Naive thymus-derived CD4-positive, alpha-beta T cell (primary cell): ENCODE results near the gene NDC80. TPM values are rescaled to one million over a fixed set of nuclear protein-coding genes. Genes with fewer than 3 reads are reported as not detected.

Experiments
- ATAC-seq: fragments of 150-1000 bp; cut with Tn5 transposase; 2 replicates; pipeline ENCODE4 v1.10.0; 2021; ENCODE audit warnings: mild to moderate bottlenecking, moderate library complexity
- CTCF ChIA-PET: fragments of 350-600 bp; sonication (Branson Sonifier 250); formaldehyde crosslinking; loops from one replicate; lab custom pipeline; 2021; ENCODE audit warnings: antibody characterized with exemption; lab: Charles Lee
- POLR2A ChIA-PET: fragments of 350-600 bp; sonication (Branson Sonifier 250); formaldehyde crosslinking; loops from one replicate; lab custom pipeline; 2021; ENCODE audit warnings: antibody characterized with exemption, inconsistent platforms; lab: Charles Lee
- DNase-seq, 9 donors: peaks; one replicate each; pipeline versions ENCODE4 v3.0.0 to v3.0.0-alpha.2; 2020 to 2022; ENCODE audit warnings: mixed read lengths in 1 of 9
- H3K27ac ChIP-seq: one replicate; pipeline ENCODE4 v1.7.0; 2013; ENCODE audit warnings: mild to moderate bottlenecking, low read depth, low read length, moderate library complexity
- H3K27me3 ChIP-seq, 2 donors: one replicate each; pipeline ENCODE4 v1.7.0; 2013; ENCODE audit warnings: low read length in 2 of 2, mild to moderate bottlenecking in 2 of 2, moderate library complexity in 2 of 2; ENCODE audit not compliant: control insufficient read depth in 2 of 2, insufficient read depth in 2 of 2
- H3K36me3 ChIP-seq, 3 experiments: 1 replicate in 2 of 3; 2 replicates in 1 of 3; pipeline ENCODE4 v1.7.0; 2013; ENCODE audit warnings: low read length in 3 of 3, mild to moderate bottlenecking in 3 of 3, moderate library complexity in 1 of 3; ENCODE audit not compliant: insufficient read depth in 3 of 3, control insufficient read depth in 2 of 3
- H3K4me1 ChIP-seq, 2 donors: one replicate each; pipeline ENCODE4 v1.7.0; 2013; ENCODE audit warnings: low read length in 2 of 2, mild to moderate bottlenecking in 2 of 2, moderate library complexity in 1 of 2; ENCODE audit not compliant: control insufficient read depth in 2 of 2, insufficient read depth in 2 of 2
- H3K4me3 ChIP-seq: 2 replicates; pipeline ENCODE4 v1.7.0; 2013; ENCODE audit warnings: mild to moderate bottlenecking, low read length
- H3K9me3 ChIP-seq, 3 experiments: 1 replicate in 2 of 3; 2 replicates in 1 of 3; pipeline ENCODE4 v1.7.0; 2013; ENCODE audit warnings: low read length in 3 of 3; ENCODE audit not compliant: control insufficient read depth in 2 of 3
- H3K27ac Mint-ChIP-seq, 9 donors: one replicate each; pipeline ENCODE4 v1.8.0; 2020 to 2022; ENCODE audit warnings: mixed read lengths in 9 of 9, mild to moderate bottlenecking in 8 of 9, moderate library complexity in 5 of 9, inconsistent platforms in 2 of 9
- H3K27me3 Mint-ChIP-seq, 5 donors: one replicate each; pipeline ENCODE4 v1.8.0; 2021 to 2022; ENCODE audit warnings: mixed read lengths in 5 of 5, mild to moderate bottlenecking in 1 of 5
- H3K36me3 Mint-ChIP-seq, 5 donors: one replicate each; pipeline ENCODE4 v1.8.0; 2020 to 2022; ENCODE audit warnings: mixed read lengths in 5 of 5, mild to moderate bottlenecking in 3 of 5, inconsistent platforms in 1 of 5
- H3K4me1 Mint-ChIP-seq, 7 donors: one replicate each; pipeline ENCODE4 v1.8.0; 2020 to 2022; ENCODE audit warnings: mixed read lengths in 7 of 7, mild to moderate bottlenecking in 3 of 7, inconsistent platforms in 1 of 7
- H3K4me3 Mint-ChIP-seq, 10 donors: one replicate each; pipeline ENCODE4 v1.8.0; 2020 to 2022; ENCODE audit warnings: mild to moderate bottlenecking in 10 of 10, mixed read lengths in 10 of 10, moderate library complexity in 6 of 10, inconsistent platforms in 2 of 10
- H3K9me3 Mint-ChIP-seq, 11 donors: one replicate each; pipeline ENCODE4 v1.8.0; 2020 to 2022; ENCODE audit warnings: mixed read lengths in 11 of 11, mild to moderate bottlenecking in 4 of 11, inconsistent platforms in 1 of 11, moderate library complexity in 1 of 11
- intact Hi-C, 2 donors: fragments of 100-400 bp; cut with micrococcal nuclease; formaldehyde crosslinking; loops; one replicate each; pipeline ENCODE4 v1.15.1; 2023
- polyA plus RNA-seq, 2 donors: library from polyadenylated mRNA; unstranded; fragments of 300-500 nt; fragmentation: Illumina TruSeq; gene quantifications; one replicate each; pipeline ENCODE4 v1.2.3, GENCODE V29; 2021
- total RNA-seq, 6 experiments: library from RNA in 5 of 6; stranded (reverse) in 5 of 6; gene quantifications; 1 replicate in 5 of 6; 2 replicates in 1 of 6; pipeline ENCODE4 v1.2.3 and lab custom pipeline; 2021 to 2026

Gene NDC80
- total and polyA plus RNA-seq, 7 experiments from 2014 or later = 1.3 to 53.6 (median 2.5) TPM

- POLR2A ChIA-PET = interaction anchor here (1.2 to 10.9 kb wide), 11 partner anchors 12 to 67 kb away, joined by 4 to 142 read pairs (median 16); partner anchors contain the start of genes METTL4, NDC80 and SMCHD1
- H3K4me1 ChIP-seq = peaks cover 31 to 52% of the 10 kb centered on the region in 2 donors
- DNase-seq (peak in 2 of 9 donors; percentile 5 to 18), ATAC-seq (peak; percentile 18)
- H3K9me3 ChIP-seq = no peaks in the 10 kb centered on the region
- Mint-ChIP-seq H3K36me3 (peaks cover 0 to 47% (median 0%) of the 10 kb centered on the region in 5 donors), H3K27ac (peak overlapping the region; percentile 69 to 96 (median 92)), H3K4me3 (peak overlapping the region; percentile 65 to 93 (median 77)), H3K27me3 (no peaks in the 10 kb centered on the region), H3K4me1 (peaks cover 12 to 73% (median 59%) of the 10 kb centered on the region in 7 donors), H3K9me3 (no peaks in the 10 kb centered on the region)
- CTCF ChIA-PET = interaction anchor here (1.8 to 3.0 kb wide), 2 partner anchors 16 to 46 kb away, joined by 9 to 11 read pairs; no protein-coding TSS in a partner anchor
- no peaks in the 10 kb centered on the region for H3K27me3 ChIP-seq
- no peaks in the 10 kb centered on the region for H3K36me3 ChIP-seq
- H3K4me3 ChIP-seq = peak overlapping the region; percentile 44
- intact Hi-C loops = loop anchor here (1.0 to 2.0 kb wide), 5 partner anchors 8 to 66 kb away; no protein-coding TSS in a partner anchor
- H3K27ac ChIP-seq = peak overlapping the region; percentile 78
These were observed 18.9 kb downstream of the NDC80 start for GRCh38 chr18:2590303-2590702.

- Mint-ChIP-seq H3K36me3 (peaks cover 0 to 37% (median 0%) of the 10 kb centered on the region in 5 donors), H3K27me3 (no peaks in the 10 kb centered on the region), H3K4me1 (peaks cover 20 to 69% (median 59%) of the 10 kb centered on the region in 7 donors), H3K27ac (peak overlapping the region; percentile 36 to 83 (median 57)), H3K4me3 (peak overlapping the region in 9 of 10 donors; percentile 0 to 50 (median 25)), H3K9me3 (peaks cover 0 to 5% (median 3%) of the 10 kb centered on the region in 11 donors)
- DNase-seq (peak in 6 of 9 donors; percentile 33 to 59 (median 56)), ATAC-seq (peak; percentile 69)
- Histone ChIP-seq H3K4me3 (no peak overlapping the region), H3K4me1 (peaks cover 5 to 36% of the 10 kb centered on the region in 2 donors), H3K27ac (no peak overlapping the region), H3K27me3 (no peaks in the 10 kb centered on the region), H3K36me3 (no peaks in the 10 kb centered on the region), H3K9me3 (no peaks in the 10 kb centered on the region)
- intact Hi-C loops = loop anchor here (1.0 to 2.0 kb wide), 3 partner anchors 7 to 15 kb away; no protein-coding TSS in a partner anchor
- POLR2A ChIA-PET = interaction anchor here (1.9 to 2.7 kb wide), 3 partner anchors 11 to 58 kb away, joined by 5 to 13 read pairs (median 7); partner anchors contain the start of gene SMCHD1
- CTCF ChIA-PET = no interaction called here
These were observed 26.3 kb downstream of the NDC80 start for GRCh38 chr18:2597639-2598038.

- no peaks in the 10 kb centered on the region for H3K9me3 Mint-ChIP-seq
- Histone ChIP-seq H3K27me3 (no peaks in the 10 kb centered on the region), H3K36me3 (no peaks in the 10 kb centered on the region), H3K9me3 (no peaks in the 10 kb centered on the region), H3K4me1 (peaks cover 28 to 33% of the 10 kb centered on the region in 2 donors), H3K4me3 (no peak overlapping the region), H3K27ac (no peak overlapping the region)
- peaks cover 0 to 29% (median 0%) of the 10 kb centered on the region in 5 donors for H3K36me3 Mint-ChIP-seq
- ATAC-seq (no peak), DNase-seq (no peak)
- H3K4me1 Mint-ChIP-seq = peaks cover 25 to 77% (median 63%) of the 10 kb centered on the region in 7 donors
- H3K27me3 Mint-ChIP-seq = no peaks in the 10 kb centered on the region
- peak overlapping the region in 8 of 9 donors; percentile 8 to 44 (median 30) for H3K27ac Mint-ChIP-seq
- ChIA-PET POLR2A (interaction anchor here (0.6 to 12.3 kb wide), 7 partner anchors 9 to 78 kb away, joined by 4 to 261 read pairs (median 14); partner anchors contain the start of genes METTL4, NDC80 and SMCHD1), CTCF (interaction anchor here (1.2 to 1.9 kb wide), 2 partner anchors 9 to 13 kb away, joined by 3 to 6 read pairs; no protein-coding TSS in a partner anchor)
- peak overlapping the region in 2 of 10 donors; percentile 0 to 18 for H3K4me3 Mint-ChIP-seq
- intact Hi-C loops = no loop called here
These were observed 31.5 kb downstream of the NDC80 start for GRCh38 chr18:2602844-2603243.

GRCh38 chr18:2606335-2606734 lies 35.0 kb downstream of the NDC80 start:
- Mint-ChIP-seq H3K36me3 (peaks cover 0 to 29% (median 0%) of the 10 kb centered on the region in 5 donors), H3K4me1 (peaks cover 22 to 79% (median 64%) of the 10 kb centered on the region in 7 donors), H3K27ac (peak overlapping the region; percentile 79 to 94 (median 87)), H3K9me3 (no peaks in the 10 kb centered on the region), H3K27me3 (no peaks in the 10 kb centered on the region), H3K4me3 (peak overlapping the region; percentile 16 to 84 (median 70))
- ATAC-seq (peak; percentile 73), DNase-seq (peak in 6 of 9 donors; percentile 42 to 65 (median 53))
- CTCF ChIA-PET = interaction anchor here (1.2 to 3.8 kb wide), 5 partner anchors 17 to 49 kb away, joined by 5 to 22 read pairs (median 9); partner anchors contain the start of genes METTL4, NDC80 and SMCHD1
- H3K36me3 ChIP-seq = no peaks in the 10 kb centered on the region
- H3K27me3 ChIP-seq = no peaks in the 10 kb centered on the region
- no peak overlapping the region for H3K4me3 ChIP-seq
- peak overlapping the region; percentile 73 for H3K27ac ChIP-seq
- POLR2A ChIA-PET = interaction anchor here (1.0 to 12.3 kb wide), 12 partner anchors 12 to 51 kb away, joined by 3 to 261 read pairs (median 10); partner anchors contain the start of genes METTL4, NDC80 and SMCHD1
- peaks cover 28 to 35% of the 10 kb centered on the region in 2 donors for H3K4me1 ChIP-seq
- H3K9me3 ChIP-seq = no peaks in the 10 kb centered on the region
- intact Hi-C loops = no loop called here

- H3K27ac ChIP-seq = no peak overlapping the region
- peaks cover 0 to 28% (median 9%) of the 10 kb centered on the region in 5 donors for H3K36me3 Mint-ChIP-seq
- DNase-seq = no peak
- CTCF ChIA-PET = interaction anchor here (0.7 kb wide), 1 partner anchor 47 kb away, joined by 7 read pairs; no protein-coding TSS in a partner anchor
- H3K4me1 ChIP-seq = peaks cover 23 to 26% of the 10 kb centered on the region in 2 donors
- no peaks in the 10 kb centered on the region for H3K27me3 ChIP-seq
- no peaks in the 10 kb centered on the region for H3K27me3 Mint-ChIP-seq
- H3K4me3 Mint-ChIP-seq = peak overlapping the region in 2 of 10 donors; percentile 21 to 31
- H3K27ac Mint-ChIP-seq = peak overlapping the region in 4 of 9 donors; percentile 5 to 72 (median 68)
- H3K9me3 Mint-ChIP-seq = peaks cover 0 to 2% (median 0%) of the 10 kb centered on the region in 11 donors
- ATAC-seq = no peak
- H3K9me3 ChIP-seq = no peaks in the 10 kb centered on the region
- POLR2A ChIA-PET = interaction anchor here (1.3 to 12.3 kb wide), 4 partner anchors 12 to 46 kb away, joined by 4 to 261 read pairs (median 12); partner anchors contain the start of gene SMCHD1
- H3K4me3 ChIP-seq = no peak overlapping the region
- intact Hi-C loops = no loop called here
- peaks cover 13 to 66% (median 52%) of the 10 kb centered on the region in 7 donors for H3K4me1 Mint-ChIP-seq
- no peaks in the 10 kb centered on the region for H3K36me3 ChIP-seq
These were observed 38.2 kb downstream of the NDC80 start for GRCh38 chr18:2609604-2610003.

GRCh38 chr18:2610549-2610948 lies 39.2 kb downstream of the NDC80 start:
- Histone ChIP-seq H3K9me3 (peaks cover 0 to 8% (median 0%) of the 10 kb centered on the region in 3 experiments), H3K4me3 (no peak overlapping the region), H3K4me1 (peaks cover 13 to 18% of the 10 kb centered on the region in 2 donors), H3K27me3 (no peaks in the 10 kb centered on the region), H3K36me3 (no peaks in the 10 kb centered on the region), H3K27ac (no peak overlapping the region)
- H3K36me3 Mint-ChIP-seq = peaks cover 4 to 37% (median 16%) of the 10 kb centered on the region in 5 donors
- peaks cover 0 to 8% (median 3%) of the 10 kb centered on the region in 11 donors for H3K9me3 Mint-ChIP-seq
- peaks cover 8 to 57% (median 42%) of the 10 kb centered on the region in 7 donors for H3K4me1 Mint-ChIP-seq
- DNase-seq (no peak), ATAC-seq (no peak)
- intact Hi-C loops = no loop called here
- CTCF ChIA-PET = no interaction called here
- no peak overlapping the region for H3K4me3 Mint-ChIP-seq
- no peaks in the 10 kb centered on the region for H3K27me3 Mint-ChIP-seq
- POLR2A ChIA-PET = interaction anchor here (1.2 to 12.3 kb wide), 2 partner anchors 27 to 39 kb away, joined by 3 to 261 read pairs; partner anchors contain the start of genes METTL4 and NDC80
- H3K27ac Mint-ChIP-seq = peak overlapping the region in 3 of 9 donors; percentile 3 to 37 (median 8)
